Measurements from ENCODE around the gene AMZ2. TPM values are rescaled to one million over a fixed set of nuclear protein-coding genes. Genes with fewer than 3 reads are reported as not detected.

AMZ2 gene
- total RNA-seq, 2 donors from 2014 or later: 64.0 to 89.4 TPM

DNA sequence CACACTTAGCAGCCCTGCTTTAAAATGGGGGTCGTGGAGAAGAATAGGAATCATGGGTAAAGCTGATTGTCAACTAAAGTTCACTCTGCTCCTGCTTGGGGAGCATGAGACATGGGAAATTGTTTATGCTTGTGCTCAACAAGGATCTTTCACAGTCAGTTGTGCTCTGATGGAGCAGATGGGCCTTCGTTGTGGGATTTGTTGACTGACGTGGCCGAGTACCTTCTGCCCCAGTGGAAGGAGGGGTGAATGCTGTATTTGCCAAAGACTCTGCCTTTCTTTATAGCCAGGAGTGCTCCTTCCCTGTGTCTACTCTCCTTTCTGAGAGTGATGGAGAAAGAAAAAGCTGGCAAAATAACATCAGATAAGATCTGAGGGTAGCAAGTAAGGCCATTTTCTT, 54.8 kb downstream of the AMZ2 start:
- peaks cover 8% of the 10 kb centered on the region for H3K4me1 ChIP-seq (ENCODE audit: control insufficient read depth, insufficient read depth, low read length)
- Mint-ChIP-seq H3K36me3 (ENCODE audit: low read depth) (no peaks in the 10 kb centered on the region), H3K4me1 (peaks cover 31% of the 10 kb centered on the region), H3K27me3 (ENCODE audit: insufficient read depth) (no peaks in the 10 kb centered on the region), H3K4me3 (no peak overlapping the region), H3K9me3 (no peaks in the 10 kb centered on the region), H3K27ac (no peak overlapping the region)
- H3K36me3 ChIP-seq (ENCODE audit: control insufficient read depth, insufficient read depth, low read length): no peaks in the 10 kb centered on the region
- no peak overlapping the region for H3K27ac ChIP-seq (ENCODE audit: low read depth, low read length)
- H3K4me3 ChIP-seq (ENCODE audit: low read length): no peak overlapping the region
- 81 to 86% methylated on average over 4 of the region's 4 CpGs for WGBS, 2 experiments (ENCODE audit: insufficient coverage in 1 of 2, insufficient read length in 1 of 2)
- peaks cover 23% of the 10 kb centered on the region for H3K9me3 ChIP-seq (ENCODE audit: control insufficient read depth, low read length)
- no peak for DNase-seq
- TF ChIP-seq, protein P1, sequence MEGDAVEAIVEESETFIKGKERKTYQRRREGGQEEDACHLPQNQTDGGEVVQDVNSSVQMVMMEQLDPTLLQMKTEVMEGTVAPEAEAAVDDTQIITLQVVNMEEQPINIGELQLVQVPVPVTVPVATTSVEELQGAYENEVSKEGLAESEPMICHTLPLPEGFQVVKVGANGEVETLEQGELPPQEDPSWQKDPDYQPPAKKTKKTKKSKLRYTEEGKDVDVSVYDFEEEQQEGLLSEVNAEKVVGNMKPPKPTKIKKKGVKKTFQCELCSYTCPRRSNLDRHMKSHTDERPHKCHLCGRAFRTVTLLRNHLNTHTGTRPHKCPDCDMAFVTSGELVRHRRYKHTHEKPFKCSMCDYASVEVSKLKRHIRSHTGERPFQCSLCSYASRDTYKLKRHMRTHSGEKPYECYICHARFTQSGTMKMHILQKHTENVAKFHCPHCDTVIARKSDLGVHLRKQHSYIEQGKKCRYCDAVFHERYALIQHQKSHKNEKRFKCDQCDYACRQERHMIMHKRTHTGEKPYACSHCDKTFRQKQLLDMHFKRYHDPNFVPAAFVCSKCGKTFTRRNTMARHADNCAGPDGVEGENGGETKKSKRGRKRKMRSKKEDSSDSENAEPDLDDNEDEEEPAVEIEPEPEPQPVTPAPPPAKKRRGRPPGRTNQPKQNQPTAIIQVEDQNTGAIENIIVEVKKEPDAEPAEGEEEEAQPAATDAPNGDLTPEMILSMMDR (conservative IDR thresholded peaks at IDR 0.05): no peak
- no peaks in the 10 kb centered on the region for H3K27me3 ChIP-seq (ENCODE audit: control insufficient read depth, insufficient read depth, low read length, poor library complexity, severe bottlenecking)
- no peak overlapping the region for H3K9ac ChIP-seq (ENCODE audit: extremely low read depth, low read length, poor library complexity, severe bottlenecking)

DNA sequence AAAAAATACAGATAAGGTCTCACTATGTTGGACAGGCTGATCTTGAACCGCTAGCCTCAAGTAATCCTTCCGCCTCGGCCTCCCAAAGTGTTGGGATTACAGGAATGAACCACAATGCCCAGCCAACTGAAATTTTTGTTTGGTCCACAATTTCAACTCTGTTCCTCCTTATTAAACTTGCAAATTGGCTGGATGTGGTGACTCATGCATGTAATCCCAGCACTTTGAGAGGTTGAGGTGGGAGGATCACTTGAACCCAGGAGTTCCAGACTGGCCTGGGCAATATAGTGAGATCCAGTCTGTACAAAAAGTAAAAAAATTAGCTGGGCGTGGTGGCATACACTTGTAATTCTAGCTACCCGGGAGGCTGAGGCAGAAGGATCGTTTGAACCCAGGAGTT, 56.9 kb downstream of the AMZ2 start:
- 89 to 92% methylated on average over 4 to 6 of the region's 6 CpGs for WGBS, 2 experiments (ENCODE audit: insufficient coverage in 1 of 2, insufficient read length in 1 of 2)
- peaks cover 3% of the 10 kb centered on the region for H3K9me3 Mint-ChIP-seq
- no peak overlapping the region for H3K4me3 Mint-ChIP-seq

GRCh38 chr17:68305142-68305541, 57.3 kb downstream of the AMZ2 start:
- peaks cover 8% of the 10 kb centered on the region for H3K4me1 ChIP-seq (ENCODE audit: control insufficient read depth, insufficient read depth, low read length)
- no peak overlapping the region for H3K27ac Mint-ChIP-seq
- no peaks in the 10 kb centered on the region for H3K27me3 ChIP-seq (ENCODE audit: control insufficient read depth, insufficient read depth, low read length, poor library complexity, severe bottlenecking)
- no peak overlapping the region for H3K27ac ChIP-seq (ENCODE audit: low read depth, low read length)
- H3K9me3 Mint-ChIP-seq: peaks cover 3% of the 10 kb centered on the region
- H3K27me3 Mint-ChIP-seq (ENCODE audit: insufficient read depth): no peaks in the 10 kb centered on the region
- no peak overlapping the region for H3K4me3 ChIP-seq (ENCODE audit: low read length)
- H3K36me3 Mint-ChIP-seq (ENCODE audit: low read depth): peaks cover 4% of the 10 kb centered on the region
- 92 to 100% methylated on average over 3 to 4 of the region's 4 CpGs for WGBS, 2 experiments (ENCODE audit: insufficient coverage in 1 of 2, insufficient read length in 1 of 2)
- TF ChIP-seq, protein P1 (conservative IDR thresholded peaks at IDR 0.05): no peak
- H3K9me3 ChIP-seq (ENCODE audit: control insufficient read depth, low read length): peaks cover 4% of the 10 kb centered on the region
- H3K4me1 Mint-ChIP-seq: peaks cover 25% of the 10 kb centered on the region
- no peaks in the 10 kb centered on the region for H3K36me3 ChIP-seq (ENCODE audit: control insufficient read depth, insufficient read depth, low read length)
- H3K4me3 Mint-ChIP-seq: no peak overlapping the region
- no peak for DNase-seq
- no peak overlapping the region for H3K9ac ChIP-seq (ENCODE audit: extremely low read depth, low read length, poor library complexity, severe bottlenecking)

More for the DNA sequence above, 56.9 kb downstream of the AMZ2 start:
- H3K27me3 Mint-ChIP-seq (ENCODE audit: insufficient read depth): no peaks in the 10 kb centered on the region
- H3K4me3 ChIP-seq (ENCODE audit: low read length): no peak overlapping the region
- H3K9ac ChIP-seq (ENCODE audit: extremely low read depth, low read length, poor library complexity, severe bottlenecking): no peak overlapping the region
- TF ChIP-seq, protein P1 (conservative IDR thresholded peaks at IDR 0.05): no peak
- DNase-seq: no peak
- H3K36me3 ChIP-seq (ENCODE audit: control insufficient read depth, insufficient read depth, low read length): no peaks in the 10 kb centered on the region
- H3K4me1 ChIP-seq (ENCODE audit: control insufficient read depth, insufficient read depth, low read length): peaks cover 8% of the 10 kb centered on the region
- H3K9me3 ChIP-seq (ENCODE audit: control insufficient read depth, low read length): peaks cover 7% of the 10 kb centered on the region
- H3K27ac Mint-ChIP-seq: no peak overlapping the region
- peaks cover 25% of the 10 kb centered on the region for H3K4me1 Mint-ChIP-seq
- H3K36me3 Mint-ChIP-seq (ENCODE audit: low read depth): peaks cover 4% of the 10 kb centered on the region
- no peak overlapping the region for H3K27ac ChIP-seq (ENCODE audit: low read depth, low read length)
- no peaks in the 10 kb centered on the region for H3K27me3 ChIP-seq (ENCODE audit: control insufficient read depth, insufficient read depth, low read length, poor library complexity, severe bottlenecking)

Other genes with a start within 250 kb of the AMZ2 start
- gene KPNA2, start 212.3 kb upstream of the AMZ2 start, total RNA-seq: 100 to 1,000 TPM; 248 to 310 TPM
- under 1 TPM; 0.18 to 0.58 TPM for gene SLC16A6, start 43.1 kb downstream of the AMZ2 start, total RNA-seq
- 10 to 100 TPM in 1 of 2 donors, 1 to 10 TPM in 1; 4.4 to 14.1 TPM for gene ARSG, start 43.5 kb downstream of the AMZ2 start, total RNA-seq
- 10 to 100 TPM; 32.0 to 39.5 TPM for gene WIPI1, start 209.5 kb downstream of the AMZ2 start, total RNA-seq